Erythroblast (primary cell): ENCODE data around the gene TMOD1.

Experiments
- DNase-seq, 2 experiments: peaks; one replicate each; lab custom pipeline; 2025; lab: John Stamatoyannopoulos, UW
- GATA1 ChIP-seq: IDR thresholded peaks from 2 replicates; pipeline ENCODE4 v1.6.1; 2011; ENCODE audit warnings: low read depth, mild to moderate bottlenecking, control low read depth, low read length, moderate library complexity
- POLR2A ChIP-seq: IDR thresholded peaks from 2 replicates; pipeline ENCODE4 v1.6.1; 2011; ENCODE audit warnings: mild to moderate bottlenecking, low read length

Gene TMOD1

GRCh38 chr9:97504381-97505216 is 3.1 kb downstream of the TMOD1 start:
- DNase-seq = peak; percentile 51 to 78
- TF ChIP-seq GATA1 (no peak), POLR2A (no peak)

- no peak for DNase-seq
- no peak for TF ChIP-seq GATA1
- no peak for TF ChIP-seq POLR2A
Observed at GRCh38 chr9:97505845-97506244, 4.4 kb downstream of the TMOD1 start.

- DNase-seq = peak; percentile 73 to 79
- TF ChIP-seq GATA1 (no peak), POLR2A (no peak)
Observed at GRCh38 chr9:97506306-97506705, 4.8 kb downstream of the TMOD1 start.

- peak in 1 of 2 experiments; percentile 30 for DNase-seq
- TF ChIP-seq GATA1 = no peak
- no peak for TF ChIP-seq POLR2A
Observed at GRCh38 chr9:97506787-97507186, 5.3 kb downstream of the TMOD1 start.

GRCh38 chr9:97507428-97507984 is 6.0 kb downstream of the TMOD1 start:
- TF ChIP-seq GATA1 = no peak
- no peak for TF ChIP-seq POLR2A

GRCh38 chr9:97508852-97509251 is 7.4 kb downstream of the TMOD1 start:
- DNase-seq = no peak
- TF ChIP-seq POLR2A (no peak), GATA1 (no peak)

More at GRCh38 chr9:97507428-97507984, 6.0 kb downstream of the TMOD1 start:
- DNase-seq = peak in 1 of 2 experiments; percentile 40

GRCh38 chr9:97510797-97511654 is 9.6 kb downstream of the TMOD1 start:
- peak; percentile 50 to 68 for DNase-seq
- TF ChIP-seq GATA1 (no peak), POLR2A (no peak)

GRCh38 chr9:97511655-97512427 is 10.4 kb downstream of the TMOD1 start:
- TF ChIP-seq GATA1 (no peak), POLR2A (no peak)
- DNase-seq = no peak

GRCh38 chr9:97512966-97513560 is 11.6 kb downstream of the TMOD1 start:
- TF ChIP-seq POLR2A (no peak), GATA1 (no peak)
- DNase-seq = no peak

GRCh38 chr9:97514531-97514930 is 13.1 kb downstream of the TMOD1 start:
- no peak for DNase-seq
- TF ChIP-seq GATA1 (no peak), POLR2A (no peak)

GRCh38 chr9:97515662-97516061 is 14.2 kb downstream of the TMOD1 start:
- no peak for DNase-seq
- no peak for TF ChIP-seq GATA1
- no peak for TF ChIP-seq POLR2A

- TF ChIP-seq POLR2A (no peak), GATA1 (no peak)
Observed at GRCh38 chr9:97516111-97516510, 14.6 kb downstream of the TMOD1 start.

More at GRCh38 chr9:97516111-97516510, 14.6 kb downstream of the TMOD1 start:
- DNase-seq = no peak
